SK-N-SH treated with all-trans-retinoic acid at 6 μM for 48 hours (cell line): ENCODE measurements around the gene B9D1.
A peak's percentile ranks its signal among the peaks of the same experiment; 100 is the strongest.

Source experiments
- ATAC-seq: fragments of 200-7000 bp; cut with Tn5 transposase; 3 replicates; pipeline ENCODE4 v1.9.1; 2020; ENCODE audit warnings: mild to moderate bottlenecking, moderate library complexity
- ARNTL ChIP-seq: fragments of 450-650 bp; formaldehyde crosslinking; IDR thresholded peaks from 2 replicates; pipeline ENCODE4 v1.5.0; 2020; ENCODE audit warnings: low read depth, mild to moderate bottlenecking, moderate library complexity, borderline replicate concordance
- BACH2 ChIP-seq: fragments of 250-450 bp; sonication (Bioruptor Pico); IDR thresholded peaks from 2 replicates; pipeline ENCODE4 v1.9.0; 2021; ENCODE audit warnings: mild to moderate bottlenecking, borderline replicate concordance
- CREB5 ChIP-seq: fragments of 250-450 bp; sonication (Bioruptor Pico); IDR thresholded peaks from 2 replicates; pipeline ENCODE4 v1.5.1; 2020; ENCODE audit warnings: low read depth, mild to moderate bottlenecking, moderate library complexity
- CSDC2 ChIP-seq: fragments of 250-450 bp; sonication (Bioruptor Pico); IDR thresholded peaks from 2 replicates; pipeline ENCODE4 v1.5.0; 2020; ENCODE audit warnings: mild to moderate bottlenecking, moderate library complexity
- ESRRG ChIP-seq: fragments of 250-450 bp; sonication (Bioruptor Pico); IDR thresholded peaks from 2 replicates; pipeline ENCODE4 v1.6.1; 2021; ENCODE audit warnings: mild to moderate bottlenecking
- GLIS3 ChIP-seq: fragments of 250-450 bp; sonication (Bioruptor Pico); IDR thresholded peaks from 2 replicates; pipeline ENCODE4 v1.5.0; 2020; ENCODE audit warnings: mild to moderate bottlenecking, moderate library complexity
- ISL1 ChIP-seq: fragments of 250-450 bp; sonication (Bioruptor Pico); IDR thresholded peaks from 2 replicates; pipeline ENCODE4 v2.1.2; 2022; ENCODE audit warnings: mild to moderate bottlenecking, moderate library complexity
- OSR1 ChIP-seq: fragments of 250-450 bp; sonication (Bioruptor Pico); IDR thresholded peaks from 2 replicates; pipeline ENCODE4 v1.8.0; 2022; ENCODE audit warnings: moderate library complexity, mild to moderate bottlenecking, inconsistent platforms
- PATZ1 ChIP-seq: fragments of 250-450 bp; sonication (Bioruptor Pico); IDR thresholded peaks from 2 replicates; pipeline ENCODE4 v1.8.0; 2020; ENCODE audit warnings: mild to moderate bottlenecking, moderate library complexity, borderline replicate concordance
- POU6F1 ChIP-seq: fragments of 250-450 bp; sonication (Bioruptor Pico); IDR thresholded peaks from 2 replicates; pipeline ENCODE4 v1.8.0; 2021; ENCODE audit warnings: low read depth, mild to moderate bottlenecking, moderate library complexity, borderline replicate concordance
- PPARA ChIP-seq: fragments of 250-450 bp; sonication (Bioruptor Pico); IDR thresholded peaks from 2 replicates; pipeline ENCODE4 v1.5.0; 2020; ENCODE audit warnings: mild to moderate bottlenecking, borderline replicate concordance
- RARB ChIP-seq: fragments of 250-450 bp; sonication (Bioruptor Pico); IDR thresholded peaks from 2 replicates; pipeline ENCODE4 v1.8.0; 2021; ENCODE audit warnings: mild to moderate bottlenecking, moderate library complexity
- TOX ChIP-seq: fragments of 250-450 bp; sonication (Bioruptor Pico); IDR thresholded peaks from 2 replicates; pipeline ENCODE4 v1.8.0; 2021; ENCODE audit warnings: mild to moderate bottlenecking, moderate library complexity, borderline replicate concordance
- TSHZ2 ChIP-seq: fragments of 250-450 bp; sonication (Bioruptor Pico); IDR thresholded peaks from 2 replicates; pipeline ENCODE4 v1.5.0; 2020; ENCODE audit warnings: mild to moderate bottlenecking, moderate library complexity
- ZFP3 ChIP-seq: fragments of 250-450 bp; sonication (Bioruptor Pico); IDR thresholded peaks from 2 replicates; pipeline ENCODE4 v1.5.0; 2020; ENCODE audit warnings: mild to moderate bottlenecking, moderate library complexity
- ZFP30 ChIP-seq: fragments of 450-650 bp; formaldehyde crosslinking; IDR thresholded peaks from 2 replicates; pipeline ENCODE4 v1.5.0; 2022; ENCODE audit warnings: mild to moderate bottlenecking, moderate library complexity
- ZNF565 ChIP-seq: fragments of 450-650 bp; formaldehyde crosslinking; conservative IDR thresholded peaks from 2 replicates; pipeline ENCODE4 v1.5.0; 2020; ENCODE audit warnings: low read depth, mild to moderate bottlenecking, moderate library complexity
- ZNF70 ChIP-seq: fragments of 450-650 bp; formaldehyde crosslinking; IDR thresholded peaks from 2 replicates; pipeline ENCODE4 v1.5.0; 2020; ENCODE audit warnings: mild to moderate bottlenecking, moderate library complexity
- ZNF8 ChIP-seq: fragments of 450-650 bp; formaldehyde crosslinking; IDR thresholded peaks from 2 replicates; pipeline ENCODE4 v1.5.0; 2020; ENCODE audit warnings: mild to moderate bottlenecking, moderate library complexity

B9D1 gene

GRCh38 chr17:19328441-19329061 lies 34.0 kb downstream of the B9D1 start (continued):
- TF ChIP-seq TSHZ2 (CRISPR knock-in tag) (no peak), ARNTL (CRISPR knock-in tag) (no peak), ZNF565 (no peak), OSR1 (CRISPR knock-in tag) (no peak), POU6F1 (CRISPR knock-in tag) (no peak), GLIS3 (CRISPR knock-in tag) (no peak)

- TF ChIP-seq GLIS3 (CRISPR knock-in tag) = no peak
- no peak for TF ChIP-seq TSHZ2 (CRISPR knock-in tag)
- TF ChIP-seq ESRRG (CRISPR knock-in tag) = no peak
- no peak for TF ChIP-seq ZFP30 (CRISPR knock-in tag)
- no peak for TF ChIP-seq BACH2 (CRISPR knock-in tag)
- no peak for TF ChIP-seq ZNF70
- TF ChIP-seq RARB (CRISPR knock-in tag) = no peak
- no peak for TF ChIP-seq PATZ1 (CRISPR knock-in tag)
- TF ChIP-seq ZNF8 (CRISPR knock-in tag) = no peak
- TF ChIP-seq CREB5 (CRISPR knock-in tag) = no peak
- no peak for TF ChIP-seq ISL1
- peak; percentile 54 for ATAC-seq
Measured at GRCh38 chr17:19327031-19327783, 35.3 kb downstream of the B9D1 start.

- no peak for ATAC-seq
- TF ChIP-seq ZFP3 (CRISPR knock-in tag) (no peak), ZFP30 (CRISPR knock-in tag) (no peak), GLIS3 (CRISPR knock-in tag) (no peak), ZNF565 (no peak), POU6F1 (CRISPR knock-in tag) (no peak), TOX (CRISPR knock-in tag) (no peak), ISL1 (no peak), CSDC2 (no peak), PPARA (CRISPR knock-in tag) (no peak)
- TF ChIP-seq, all 23 proteins: peak for 0
Measured at GRCh38 chr17:19325542-19325941, 37.0 kb downstream of the B9D1 start.
